Activated CD4-positive, alpha-beta T cell treated with anti-CD3 and anti-CD28 coated beads for 48 hours (primary cell): ENCODE data around the gene MATN1.
"Not testable (repeated sequence)": the region's sequence is repeated elsewhere in the genome, so short reads cannot be mapped to it uniquely, and the experiment has no call there.

Source experiments
- DNase-seq: peaks from one replicate; pipeline ENCODE4 v3.0.0-alpha.2; 2020

MATN1 gene

GRCh38 chr1:30693822-30694221, 29.6 kb downstream of the MATN1 start:
- DNase-seq, result no peak

GRCh38 chr1:30693366-30693765, 30.0 kb downstream of the MATN1 start:
- DNase-seq, result no peak

GRCh38 chr1:30692948-30693301, 30.5 kb downstream of the MATN1 start:
- DNase-seq, result no peak

DNA sequence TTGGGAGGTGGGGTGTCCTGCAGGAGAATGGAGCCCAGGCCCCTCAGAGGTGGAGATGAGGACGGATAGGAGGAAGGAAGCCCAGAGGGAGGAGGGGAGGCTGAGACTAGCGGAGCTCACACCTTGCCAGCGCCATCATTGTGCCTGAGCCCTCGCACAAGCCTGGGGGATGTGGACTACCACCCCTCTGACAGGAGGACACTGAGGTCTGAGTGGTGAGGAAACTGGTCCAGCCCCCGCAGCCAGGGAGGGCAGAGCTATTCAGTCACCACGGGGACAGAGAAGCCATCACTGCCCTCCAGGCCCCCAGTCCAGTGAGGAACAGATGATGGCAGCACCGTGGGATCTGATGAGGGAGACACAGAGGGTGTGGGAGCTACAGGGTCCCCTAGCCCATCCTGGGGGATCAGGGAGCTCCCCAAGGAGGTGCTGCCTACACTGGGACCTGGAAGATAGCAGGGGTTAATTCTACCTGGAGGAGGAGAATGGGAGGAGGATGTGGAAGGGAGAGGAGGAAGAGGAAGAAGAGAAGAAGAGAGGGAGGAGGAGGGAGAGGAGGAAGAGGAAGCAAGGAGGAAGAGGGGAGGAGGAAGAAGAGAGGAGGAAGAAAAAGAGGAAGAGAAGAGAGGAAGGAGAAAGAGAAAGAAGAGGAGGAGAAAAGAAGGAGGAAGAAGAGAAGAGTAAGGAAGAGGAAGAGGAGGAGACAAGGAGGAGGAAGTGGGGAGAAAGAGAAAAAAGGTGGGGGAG, 31.0 kb downstream of the MATN1 start:
- no peak for DNase-seq

GRCh38 chr1:30691480-30691879, 31.9 kb downstream of the MATN1 start:
- DNase-seq, result no peak

GRCh38 chr1:30689901-30690645, 33.3 kb downstream of the MATN1 start:
- DNase-seq, result no peak

DNA sequence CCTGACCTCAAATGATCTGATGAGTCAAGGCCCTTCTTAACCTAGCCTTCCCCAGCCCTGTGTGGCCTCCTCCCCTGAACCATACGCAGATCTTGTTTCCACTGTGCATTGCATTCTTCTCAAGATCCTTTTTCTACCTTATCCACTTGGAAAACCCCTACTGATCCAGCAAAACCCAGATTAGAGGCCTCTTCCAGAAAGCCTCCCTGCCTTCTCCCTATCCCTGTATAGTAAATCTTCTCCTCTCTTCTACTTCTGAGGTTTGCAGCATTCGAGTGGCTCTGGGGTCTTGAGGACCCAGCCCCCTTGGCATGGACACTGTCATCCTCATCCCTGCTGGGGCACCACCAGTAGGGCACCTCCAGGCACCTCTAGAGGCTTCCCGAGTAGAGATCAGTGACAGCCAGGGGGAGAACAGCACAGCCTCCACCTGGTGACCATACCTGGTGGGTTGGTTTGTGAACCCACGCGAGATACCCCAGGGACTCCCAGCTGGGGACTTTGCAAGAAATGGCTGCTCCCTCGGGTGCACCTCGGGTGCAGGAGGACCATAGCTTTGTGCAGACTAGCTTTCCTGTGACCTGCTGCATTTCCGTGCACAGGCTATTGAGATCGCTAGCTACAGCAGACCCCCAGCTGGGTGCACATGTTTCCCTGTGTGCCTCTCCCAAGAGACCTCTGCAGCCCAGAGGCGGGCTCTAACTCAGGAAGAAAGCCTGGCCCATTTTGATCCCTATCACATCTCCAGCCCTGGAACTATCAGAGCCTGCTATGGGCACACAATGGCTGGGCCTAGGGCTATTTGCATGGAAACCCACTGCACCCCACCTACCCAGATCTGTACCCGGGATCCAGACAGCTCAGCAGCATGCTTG, 34.2 kb downstream of the MATN1 start:
- no peak for DNase-seq

DNA sequence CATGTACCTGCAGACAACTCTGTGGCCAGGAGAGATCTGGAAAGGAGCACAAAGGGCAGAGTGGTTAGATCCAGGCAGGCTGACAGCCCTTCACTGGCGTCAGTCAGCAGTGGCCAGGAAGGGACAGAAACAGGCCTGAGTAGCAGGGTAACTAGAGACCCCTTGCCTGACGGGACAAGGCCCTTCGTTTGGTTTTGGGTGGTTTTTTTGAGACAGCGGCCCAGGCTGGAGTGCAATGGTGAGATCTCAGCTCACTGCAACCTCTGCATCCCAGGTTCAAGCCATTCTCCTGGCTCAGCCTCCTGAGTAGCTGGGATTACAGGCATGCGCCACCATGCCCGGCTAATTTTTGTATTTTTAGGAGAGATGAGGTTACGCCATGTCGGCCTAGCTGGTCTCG, 34.9 kb downstream of the MATN1 start:
- DNase-seq, result not testable (repeated sequence)

DNA sequence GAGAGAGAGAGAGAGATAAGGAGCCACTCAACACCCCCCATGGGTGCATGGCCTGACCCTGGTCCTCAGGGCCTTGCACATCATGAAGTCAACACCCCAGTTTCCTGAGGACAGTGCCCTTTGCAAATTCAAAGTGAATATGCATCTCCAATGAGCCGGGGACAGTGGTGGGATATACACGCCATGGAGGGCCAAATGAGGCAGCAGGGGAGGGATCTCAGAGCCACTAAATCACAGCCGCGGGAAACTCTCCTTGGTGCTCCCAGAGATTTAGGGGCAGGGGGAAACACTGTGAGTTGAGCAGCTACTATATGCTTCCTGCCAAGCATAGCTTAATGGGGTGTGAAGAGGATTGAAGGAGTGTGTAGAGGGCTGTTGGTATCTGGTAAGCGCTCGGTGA, 35.5 kb downstream of the MATN1 start:
- DNase-seq, result no peak

DNA sequence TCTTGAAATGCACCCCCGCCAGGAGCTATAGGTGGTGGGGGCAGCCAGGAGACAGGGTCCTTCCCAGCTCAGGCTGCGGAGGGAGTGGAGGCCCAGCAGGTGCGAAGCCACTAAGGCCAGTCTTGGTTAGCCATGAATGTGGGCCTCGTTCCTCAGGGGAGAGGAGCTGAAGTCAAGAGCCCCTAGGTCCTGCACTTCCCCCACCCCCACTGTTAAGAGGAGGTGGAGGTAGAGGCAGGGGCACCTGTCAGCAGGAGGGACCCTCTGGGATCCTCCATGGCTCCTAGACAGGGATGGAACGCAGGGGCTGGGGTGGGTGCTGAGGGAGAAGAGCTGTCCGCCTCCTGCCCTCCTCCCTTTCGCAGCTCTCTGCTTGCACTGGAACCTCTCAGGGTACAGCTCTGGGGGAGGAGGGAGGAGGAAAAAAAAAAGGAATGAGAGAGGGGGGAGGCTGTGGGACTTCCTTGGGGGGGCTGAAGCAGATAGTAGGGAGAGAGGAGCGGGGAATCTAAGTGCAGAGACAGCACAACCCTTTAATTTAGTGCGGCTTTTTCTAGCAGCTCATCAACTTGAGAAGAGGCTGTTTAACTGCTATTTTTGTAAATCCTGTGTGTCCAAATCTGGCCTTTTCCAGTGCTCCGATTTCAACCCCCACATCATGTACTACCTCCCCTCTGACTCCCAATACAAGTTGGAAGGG, 37.0 kb downstream of the MATN1 start:
- no peak for DNase-seq

GRCh38 chr1:30685796-30686165, 37.6 kb downstream of the MATN1 start:
- no peak for DNase-seq

DNA sequence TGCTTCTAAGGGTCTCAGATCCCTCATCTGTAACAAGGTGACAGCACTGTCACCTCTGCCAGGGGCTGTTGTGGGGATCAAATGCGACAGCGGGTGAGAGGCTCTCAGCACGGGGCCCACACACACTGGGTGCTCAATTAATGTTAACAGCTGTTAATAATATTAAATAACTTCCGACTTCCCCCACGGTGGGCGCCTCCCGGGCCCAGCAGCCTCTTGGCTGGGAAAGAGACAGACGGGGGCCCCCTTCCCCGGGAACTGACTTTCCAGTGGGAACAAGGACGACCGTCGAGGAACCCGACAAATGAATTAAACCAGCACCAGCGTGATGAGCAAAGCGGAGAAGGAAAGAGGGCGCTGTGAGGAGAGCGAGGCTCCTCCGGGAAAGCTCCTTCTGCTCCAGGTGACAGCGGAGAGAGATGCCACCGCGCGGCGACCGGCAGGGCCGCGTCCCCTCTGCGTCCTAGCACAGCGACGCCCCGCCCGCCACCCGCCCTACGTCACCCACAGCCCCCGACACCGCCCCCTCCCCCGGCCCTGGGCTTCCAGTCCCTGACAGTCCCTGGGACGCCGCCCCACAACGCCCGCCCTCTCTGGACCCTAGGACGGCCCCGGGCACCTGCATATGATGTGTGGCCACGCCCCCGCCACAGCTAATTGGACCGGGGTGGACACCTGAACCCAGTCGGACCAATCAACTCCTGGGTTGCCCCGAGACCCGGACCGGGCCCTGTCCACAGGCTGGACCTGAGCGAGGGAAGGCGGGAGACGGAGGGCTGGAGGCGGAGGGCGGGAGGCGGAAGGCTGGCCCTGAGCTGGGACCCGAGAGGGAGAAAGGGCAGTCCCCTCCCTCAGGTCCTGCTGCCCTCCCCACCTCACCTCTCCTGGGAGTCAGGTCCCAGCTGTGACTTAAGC, 38.2 kb downstream of the MATN1 start:
- DNase-seq, result peak; percentile 19

- no peak for DNase-seq
These were observed 39.1 kb downstream of the MATN1 start for GRCh38 chr1:30684259-30684658.

DNA sequence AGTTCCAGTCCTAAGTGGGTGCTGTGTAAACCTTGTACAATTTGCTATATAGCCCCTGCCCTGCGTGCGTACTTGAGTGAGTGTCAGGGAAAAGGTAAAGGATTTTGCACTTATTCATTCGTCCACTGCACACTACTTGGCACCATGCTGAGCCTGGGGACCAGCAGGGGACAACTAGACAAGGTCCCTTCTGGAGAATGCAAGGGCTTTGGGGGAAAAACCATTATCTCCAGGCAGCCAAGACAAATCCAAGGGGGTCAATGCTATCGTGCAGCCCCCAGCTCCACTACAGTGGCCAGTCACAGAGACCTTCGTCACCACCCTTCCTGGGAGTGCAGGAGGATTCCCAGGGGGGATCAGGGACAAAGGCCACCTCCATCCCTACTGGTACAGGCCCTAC, 39.7 kb downstream of the MATN1 start:
- no peak for DNase-seq

DNA sequence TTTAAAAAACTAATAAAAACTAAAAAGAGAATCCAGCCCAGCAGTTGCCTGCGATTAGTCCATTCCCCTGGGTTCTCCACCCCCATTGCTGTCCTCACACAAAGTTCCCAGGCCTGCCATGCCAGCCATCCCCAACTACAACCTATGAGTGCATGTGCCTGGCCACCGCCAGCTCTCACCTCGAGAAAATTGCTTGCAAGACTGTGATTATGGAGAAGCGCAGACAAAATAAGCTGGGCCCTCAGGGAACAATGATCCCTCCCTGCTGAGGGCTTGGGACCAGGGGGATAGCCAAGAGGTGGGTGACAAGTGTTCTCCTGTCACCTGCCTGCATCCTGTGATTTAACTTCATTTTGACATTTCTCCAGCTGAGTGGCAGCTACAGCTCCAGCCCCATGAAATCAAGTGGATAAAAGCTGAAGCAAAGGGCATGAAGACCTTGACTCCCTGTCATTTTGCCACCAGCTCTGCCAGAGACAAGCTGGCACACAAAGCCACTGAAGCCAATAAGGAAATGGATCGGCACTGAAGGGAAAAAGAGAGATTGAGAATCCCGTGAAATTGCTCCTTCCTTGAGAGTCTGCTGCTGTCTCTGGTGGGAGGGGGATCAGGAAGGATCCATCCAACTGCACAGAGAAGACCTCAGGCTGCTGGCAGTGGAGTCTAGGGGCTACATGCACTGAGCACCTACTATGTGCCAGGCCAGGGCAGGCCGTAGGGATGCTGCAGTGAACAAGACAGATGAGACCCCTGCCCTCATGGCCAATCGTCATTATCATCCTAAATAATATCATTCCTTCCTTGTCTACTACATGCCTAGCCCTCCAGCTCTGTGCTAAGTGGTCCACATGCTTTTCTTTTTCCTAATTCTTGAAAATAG, 40.7 kb downstream of the MATN1 start:
- DNase-seq, result no peak

DNA sequence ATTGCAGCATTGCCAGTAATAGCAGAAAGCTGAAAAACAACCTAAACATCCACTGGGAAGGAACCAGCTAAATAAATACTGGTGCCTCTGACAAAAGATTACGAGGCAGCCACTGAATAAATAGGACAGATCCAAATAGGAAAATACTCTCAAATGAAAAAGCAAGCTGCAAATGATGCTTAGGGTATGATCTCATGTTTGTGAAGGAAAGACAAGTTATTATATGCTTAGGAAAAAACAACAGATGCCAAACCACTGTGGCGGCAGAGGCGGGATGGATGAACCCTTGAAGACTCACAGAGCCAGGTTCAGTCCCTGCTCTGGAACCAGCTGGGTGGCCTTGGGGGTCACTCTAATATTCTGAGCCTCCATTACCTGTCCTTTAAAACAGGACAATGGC, 41.6 kb downstream of the MATN1 start:
- DNase-seq, result no peak

DNA sequence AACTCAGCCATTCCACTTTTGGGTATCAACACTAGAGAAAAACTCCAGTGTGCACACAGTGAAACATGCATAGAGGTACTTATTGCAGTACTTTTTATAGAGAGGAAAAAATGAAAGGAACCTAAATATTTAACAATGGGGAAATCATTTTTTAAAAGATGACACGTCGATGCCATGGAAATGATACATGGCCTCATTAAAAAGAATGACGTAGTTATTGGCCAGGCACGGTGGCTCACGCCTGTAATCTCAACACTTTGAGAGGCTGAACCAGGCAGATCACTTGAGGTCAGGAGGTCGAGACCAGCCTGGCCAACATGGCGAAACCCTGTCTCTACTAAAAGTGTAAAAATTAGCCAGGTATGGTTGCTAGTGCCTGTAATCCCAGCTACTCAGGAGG, 42.5 kb downstream of the MATN1 start:
- no peak for DNase-seq

DNA sequence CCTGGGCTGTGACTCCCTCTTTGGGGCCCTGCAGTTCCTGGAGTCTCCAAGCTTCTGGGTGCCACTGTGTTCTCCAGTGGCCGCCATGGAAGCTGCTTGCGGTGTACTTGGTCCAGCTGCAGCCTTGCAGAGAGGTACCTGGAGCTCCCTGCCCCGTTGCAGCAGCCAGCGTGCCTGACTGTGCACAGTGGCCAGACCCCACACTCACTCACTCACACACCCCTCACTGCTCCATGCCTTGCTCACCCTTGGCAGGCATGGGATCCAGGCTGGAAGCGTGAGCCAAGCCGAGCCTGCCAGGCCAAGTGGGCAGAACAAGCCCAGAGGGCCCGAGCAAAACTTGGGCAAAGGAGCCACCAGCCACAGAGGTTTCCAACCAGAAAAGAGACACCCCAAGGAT, 43.0 kb downstream of the MATN1 start:
- no peak for DNase-seq

GRCh38 chr1:30679976-30680305, 43.4 kb downstream of the MATN1 start:
- no peak for DNase-seq

DNA sequence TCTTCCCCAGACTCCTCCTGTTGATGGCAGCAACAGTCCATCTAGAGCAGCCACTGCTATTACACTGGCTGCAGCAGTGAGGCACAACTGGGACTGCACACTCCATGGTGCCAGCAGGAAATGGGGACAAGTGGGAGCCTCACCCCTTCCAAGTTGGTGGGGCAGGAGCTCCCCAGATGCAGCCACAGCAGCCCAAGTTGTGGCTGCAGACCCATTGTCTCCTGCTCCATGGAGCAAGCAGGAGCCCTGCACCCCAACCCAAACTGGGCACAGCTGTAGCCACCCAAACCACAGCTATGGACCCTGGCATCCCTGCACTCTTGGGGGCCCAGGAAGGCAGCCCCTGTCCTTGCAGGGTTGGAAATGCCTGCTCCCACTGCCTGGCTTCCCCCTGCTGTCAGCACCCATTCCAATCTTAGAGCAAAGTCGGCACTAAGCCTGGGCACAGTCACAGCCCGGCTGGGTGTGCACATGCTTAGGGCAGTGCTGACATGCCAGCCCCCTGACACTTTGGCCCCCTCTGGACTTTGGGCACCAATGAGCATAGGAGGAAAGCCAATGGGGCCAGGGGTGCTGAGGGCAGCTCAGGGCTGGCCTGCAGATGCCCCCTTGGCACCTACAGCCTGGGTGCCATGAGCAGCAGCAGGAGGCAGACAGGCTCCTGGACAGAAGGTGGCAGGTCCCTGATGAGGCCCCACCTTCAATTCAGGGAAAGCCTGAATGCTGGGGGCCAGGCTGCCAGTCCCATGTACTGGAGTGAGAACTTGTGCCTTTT, 44.0 kb downstream of the MATN1 start:
- no peak for DNase-seq
